ENCODE data around the gene NKAPL. TPM values are rescaled to one million over a fixed set of nuclear protein-coding genes. Genes with fewer than 3 reads are reported as not detected.

The NKAPL gene
- polyA plus RNA-seq, 2 of the 4 experiments (the other 2 are of a cell fraction) = not detected

DNA sequence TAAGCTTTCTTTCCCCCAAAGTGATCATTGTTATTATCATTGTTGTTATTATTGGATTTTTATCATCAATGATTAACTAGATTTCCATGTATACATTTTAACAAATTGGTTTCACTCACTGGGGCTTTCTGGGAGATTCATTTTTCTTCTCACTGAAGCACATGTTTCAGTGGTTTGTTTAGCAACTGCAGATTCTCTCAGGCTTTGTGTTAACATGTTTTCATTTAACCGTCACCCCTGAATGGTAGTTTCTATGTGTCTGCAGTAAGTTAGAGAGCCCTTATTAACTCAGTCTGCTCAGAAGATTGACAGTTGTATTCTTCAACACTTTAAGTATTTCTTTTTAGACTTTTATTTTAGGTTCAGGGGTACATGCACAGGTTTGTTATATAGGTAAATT is 19.5 kb upstream of the NKAPL start (continued):
- no peak for TF ChIP-seq HMGXB4 (CRISPR knock-in tag; IDR thresholded peaks at IDR 0.05; ENCODE audit: borderline replicate concordance)
- TF ChIP-seq FOXS1 (CRISPR knock-in tag; IDR thresholded peaks at IDR 0.05) = no peak
- TF ChIP-seq TP53 (CRISPR knock-in tag; IDR thresholded peaks at IDR 0.05) = no peak
- TF ChIP-seq EHF (CRISPR knock-in tag; IDR thresholded peaks at IDR 0.05) = no peak

- no peak for FAIRE-seq
- ATAC-seq = no peak
- 77% methylated on average over 1 of the region's 1 CpG for WGBS (ENCODE audit: missing lambda C conversion rate)
Observed at GRCh38 chr6:28240471-28240870, 18.6 kb upstream of the NKAPL start.

DNA sequence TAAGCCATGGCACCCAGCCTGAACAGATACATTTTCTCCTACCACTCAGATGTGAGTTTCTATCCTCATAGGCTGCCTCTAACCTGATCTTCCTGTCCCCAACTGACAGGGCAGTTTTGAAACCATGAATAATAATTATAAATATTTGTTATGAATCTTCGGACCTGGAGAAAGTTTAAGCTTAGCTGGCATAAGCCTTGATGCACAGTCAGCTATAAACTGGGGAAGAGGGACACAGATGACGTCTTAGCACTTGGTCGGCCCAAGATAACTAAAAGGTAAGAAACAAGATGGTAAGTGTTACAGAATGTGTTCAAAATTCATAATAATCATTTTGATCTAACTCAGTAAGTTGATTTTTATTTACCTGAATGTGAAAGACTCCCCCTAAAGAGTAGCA is 15.2 kb upstream of the NKAPL start:
- no peak overlapping the region for H3K27ac ChIP-seq
- WGBS (ENCODE audit: missing lambda C conversion rate) = 91% methylated on average over 3 of the region's 3 CpGs
- no peak overlapping the region for H3K4me3 ChIP-seq
- no peaks in the 10 kb centered on the region for H3K9me3 ChIP-seq
- CTCF ChIA-PET = no interaction called here
- ATAC-seq (no peak), FAIRE-seq (no peak), DNase-seq (ENCODE audit: low read depth in 1 of 2, low spot score in 1 of 2) (no peak)
- H3K4me1 ChIP-seq = no peaks in the 10 kb centered on the region
- POLR2A ChIA-PET = no interaction called here
- TF ChIP-seq GATA3 (IDR thresholded peaks at IDR 0.05; ENCODE audit: borderline replicate concordance) (no peak), JUNB (IDR thresholded peaks at IDR 0.05) (no peak)
- no peak overlapping the region for H3K4me2 ChIP-seq

More at GRCh38 chr6:28240471-28240870, 18.6 kb upstream of the NKAPL start:
- no peak for DNase-seq (ENCODE audit: low read depth in 1 of 2, low spot score in 1 of 2)
- POLR2A ChIA-PET = no interaction called here
- TF ChIP-seq MAFK (IDR thresholded peaks at IDR 0.05; ENCODE audit: partially characterized antibody) = no peak
- TF ChIP-seq, protein P1, sequence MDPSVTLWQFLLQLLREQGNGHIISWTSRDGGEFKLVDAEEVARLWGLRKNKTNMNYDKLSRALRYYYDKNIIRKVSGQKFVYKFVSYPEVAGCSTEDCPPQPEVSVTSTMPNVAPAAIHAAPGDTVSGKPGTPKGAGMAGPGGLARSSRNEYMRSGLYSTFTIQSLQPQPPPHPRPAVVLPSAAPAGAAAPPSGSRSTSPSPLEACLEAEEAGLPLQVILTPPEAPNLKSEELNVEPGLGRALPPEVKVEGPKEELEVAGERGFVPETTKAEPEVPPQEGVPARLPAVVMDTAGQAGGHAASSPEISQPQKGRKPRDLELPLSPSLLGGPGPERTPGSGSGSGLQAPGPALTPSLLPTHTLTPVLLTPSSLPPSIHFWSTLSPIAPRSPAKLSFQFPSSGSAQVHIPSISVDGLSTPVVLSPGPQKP (IDR thresholded peaks at IDR 0.05; ENCODE audit: low read depth, low read length) = no peak
- no peak for TF ChIP-seq EHF (CRISPR knock-in tag; IDR thresholded peaks at IDR 0.05)
- TF ChIP-seq JUN (IDR thresholded peaks at IDR 0.05) = no peak
- TF ChIP-seq, protein P2, sequence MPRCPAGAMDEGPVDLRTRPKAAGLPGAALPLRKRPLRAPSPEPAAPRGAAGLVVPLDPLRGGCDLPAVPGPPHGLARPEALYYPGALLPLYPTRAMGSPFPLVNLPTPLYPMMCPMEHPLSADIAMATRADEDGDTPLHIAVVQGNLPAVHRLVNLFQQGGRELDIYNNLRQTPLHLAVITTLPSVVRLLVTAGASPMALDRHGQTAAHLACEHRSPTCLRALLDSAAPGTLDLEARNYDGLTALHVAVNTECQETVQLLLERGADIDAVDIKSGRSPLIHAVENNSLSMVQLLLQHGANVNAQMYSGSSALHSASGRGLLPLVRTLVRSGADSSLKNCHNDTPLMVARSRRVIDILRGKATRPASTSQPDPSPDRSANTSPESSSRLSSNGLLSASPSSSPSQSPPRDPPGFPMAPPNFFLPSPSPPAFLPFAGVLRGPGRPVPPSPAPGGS (IDR thresholded peaks at IDR 0.05) = no peak
- TF ChIP-seq TP53 (CRISPR knock-in tag; IDR thresholded peaks at IDR 0.05) = no peak
- no peak for TF ChIP-seq SMC3 (IDR thresholded peaks at IDR 0.05)
- TF ChIP-seq CBX2 (IDR thresholded peaks at IDR 0.05; ENCODE audit: borderline replicate concordance, low read depth) = no peak
- TF ChIP-seq NFE2L2 (conservative IDR thresholded peaks at IDR 0.05; ENCODE audit: low read length) = no peak
- no peak for TF ChIP-seq ZC3H11A (IDR thresholded peaks at IDR 0.05)
- no peak for TF ChIP-seq RARB (CRISPR knock-in tag; IDR thresholded peaks at IDR 0.05)
- TF ChIP-seq CEBPB (IDR thresholded peaks at IDR 0.05) = no peak
- TF ChIP-seq TFCP2L1 (CRISPR knock-in tag; IDR thresholded peaks at IDR 0.05) = no peak
- no peak for TF ChIP-seq JUNB (IDR thresholded peaks at IDR 0.05)
- Histone ChIP-seq H3K4me1 (no peaks in the 10 kb centered on the region), H3K4me2 (no peak overlapping the region), H3K27ac (no peak overlapping the region), H3K9me3 (no peaks in the 10 kb centered on the region), H3K4me3 (no peak overlapping the region)
- CTCF ChIA-PET = no interaction called here

- DNase-seq (ENCODE audit: low read depth in 1 of 2, low spot score in 1 of 2) (no peak), FAIRE-seq (no peak), ATAC-seq (no peak)
- POLR2A ChIA-PET = no interaction called here
- no peak for TF ChIP-seq HDAC2 (IDR thresholded peaks at IDR 0.05)
- no peak for TF ChIP-seq ZFP36 (IDR thresholded peaks at IDR 0.05; ENCODE audit: borderline replicate concordance, partially characterized antibody)
- no peak for TF ChIP-seq EHMT2 (IDR thresholded peaks at IDR 0.05; ENCODE audit: low read depth)
- H3K27ac ChIP-seq = no peak overlapping the region
- CTCF ChIA-PET = no interaction called here
- no peak overlapping the region for H3K4me2 ChIP-seq
- 87% methylated on average over 6 of the region's 6 CpGs for WGBS (ENCODE audit: missing lambda C conversion rate)
- no peak overlapping the region for H3K4me3 ChIP-seq
- H3K4me1 ChIP-seq = no peaks in the 10 kb centered on the region
- no peaks in the 10 kb centered on the region for H3K9me3 ChIP-seq
Observed at GRCh38 chr6:28245206-28245941, 13.7 kb upstream of the NKAPL start.

All from A549 (cell line).